ENCODE measurements around the gene EIF4E1B.

Gene EIF4E1B

DNA sequence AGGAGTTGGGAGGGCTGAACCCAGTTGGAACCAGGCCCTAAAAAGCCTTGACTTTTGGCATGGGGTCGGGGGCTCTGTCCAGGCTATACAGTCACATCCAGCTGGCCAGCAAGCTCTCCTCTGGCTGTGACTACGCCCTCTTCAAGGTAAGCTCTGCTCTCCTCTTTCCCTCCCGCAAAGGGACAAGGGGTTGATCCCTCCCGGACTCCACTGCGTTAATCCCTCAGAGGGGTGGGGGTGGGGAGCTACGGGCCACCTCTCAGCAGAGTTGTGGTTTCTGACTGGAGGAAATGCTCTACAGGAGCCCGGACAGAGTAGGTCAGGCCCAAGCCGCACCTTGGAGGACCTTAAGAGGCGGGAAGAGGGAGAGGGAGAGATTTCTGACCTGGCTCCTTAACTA is 13.8 kb downstream of the EIF4E1B start:
- TF ChIP-seq BACH2 (CRISPR knock-in tag; IDR thresholded peaks at IDR 0.05; ENCODE audit: borderline replicate concordance): no peak
- no peak for TF ChIP-seq ZNF565 (CRISPR knock-in tag; conservative IDR thresholded peaks at IDR 0.05; ENCODE audit: low read depth)
- no peak for TF ChIP-seq ZNF70 (CRISPR knock-in tag; IDR thresholded peaks at IDR 0.05)
- no peak for TF ChIP-seq ESRRG (CRISPR knock-in tag; IDR thresholded peaks at IDR 0.05)
- no peak for TF ChIP-seq ISL1 (CRISPR knock-in tag; IDR thresholded peaks at IDR 0.05)
- TF ChIP-seq, protein P1, sequence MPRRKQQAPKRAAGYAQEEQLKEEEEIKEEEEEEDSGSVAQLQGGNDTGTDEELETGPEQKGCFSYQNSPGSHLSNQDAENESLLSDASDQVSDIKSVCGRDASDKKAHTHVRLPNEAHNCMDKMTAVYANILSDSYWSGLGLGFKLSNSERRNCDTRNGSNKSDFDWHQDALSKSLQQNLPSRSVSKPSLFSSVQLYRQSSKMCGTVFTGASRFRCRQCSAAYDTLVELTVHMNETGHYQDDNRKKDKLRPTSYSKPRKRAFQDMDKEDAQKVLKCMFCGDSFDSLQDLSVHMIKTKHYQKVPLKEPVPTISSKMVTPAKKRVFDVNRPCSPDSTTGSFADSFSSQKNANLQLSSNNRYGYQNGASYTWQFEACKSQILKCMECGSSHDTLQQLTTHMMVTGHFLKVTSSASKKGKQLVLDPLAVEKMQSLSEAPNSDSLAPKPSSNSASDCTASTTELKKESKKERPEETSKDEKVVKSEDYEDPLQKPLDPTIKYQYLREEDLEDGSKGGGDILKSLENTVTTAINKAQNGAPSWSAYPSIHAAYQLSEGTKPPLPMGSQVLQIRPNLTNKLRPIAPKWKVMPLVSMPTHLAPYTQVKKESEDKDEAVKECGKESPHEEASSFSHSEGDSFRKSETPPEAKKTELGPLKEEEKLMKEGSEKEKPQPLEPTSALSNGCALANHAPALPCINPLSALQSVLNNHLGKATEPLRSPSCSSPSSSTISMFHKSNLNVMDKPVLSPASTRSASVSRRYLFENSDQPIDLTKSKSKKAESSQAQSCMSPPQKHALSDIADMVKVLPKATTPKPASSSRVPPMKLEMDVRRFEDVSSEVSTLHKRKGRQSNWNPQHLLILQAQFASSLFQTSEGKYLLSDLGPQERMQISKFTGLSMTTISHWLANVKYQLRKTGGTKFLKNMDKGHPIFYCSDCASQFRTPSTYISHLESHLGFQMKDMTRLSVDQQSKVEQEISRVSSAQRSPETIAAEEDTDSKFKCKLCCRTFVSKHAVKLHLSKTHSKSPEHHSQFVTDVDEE (CRISPR knock-in tag; IDR thresholded peaks at IDR 0.05): no peak
- TF ChIP-seq PPARA (CRISPR knock-in tag; IDR thresholded peaks at IDR 0.05; ENCODE audit: borderline replicate concordance): no peak
- no peak for TF ChIP-seq ZNF8 (CRISPR knock-in tag; IDR thresholded peaks at IDR 0.05)
- TF ChIP-seq ARNTL (CRISPR knock-in tag; IDR thresholded peaks at IDR 0.05; ENCODE audit: borderline replicate concordance, low read depth): no peak
- TF ChIP-seq, protein P2, sequence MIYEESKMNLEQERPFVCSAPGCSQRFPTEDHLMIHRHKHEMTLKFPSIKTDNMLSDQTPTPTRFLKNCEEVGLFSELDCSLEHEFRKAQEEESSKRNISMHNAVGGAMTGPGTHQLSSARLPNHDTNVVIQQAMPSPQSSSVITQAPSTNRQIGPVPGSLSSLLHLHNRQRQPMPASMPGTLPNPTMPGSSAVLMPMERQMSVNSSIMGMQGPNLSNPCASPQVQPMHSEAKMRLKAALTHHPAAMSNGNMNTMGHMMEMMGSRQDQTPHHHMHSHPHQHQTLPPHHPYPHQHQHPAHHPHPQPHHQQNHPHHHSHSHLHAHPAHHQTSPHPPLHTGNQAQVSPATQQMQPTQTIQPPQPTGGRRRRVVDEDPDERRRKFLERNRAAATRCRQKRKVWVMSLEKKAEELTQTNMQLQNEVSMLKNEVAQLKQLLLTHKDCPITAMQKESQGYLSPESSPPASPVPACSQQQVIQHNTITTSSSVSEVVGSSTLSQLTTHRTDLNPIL (CRISPR knock-in tag; IDR thresholded peaks at IDR 0.05; ENCODE audit: low read depth): no peak
- TF ChIP-seq RARB (CRISPR knock-in tag; IDR thresholded peaks at IDR 0.05): no peak
- TF ChIP-seq SNAI2 (CRISPR knock-in tag; IDR thresholded peaks at IDR 0.05): no peak
- no peak for TF ChIP-seq TCF4 (CRISPR knock-in tag; IDR thresholded peaks at IDR 0.05; ENCODE audit: borderline replicate concordance)
- TF ChIP-seq CSDC2 (CRISPR knock-in tag; IDR thresholded peaks at IDR 0.05): no peak
- no peak for TF ChIP-seq GLIS3 (CRISPR knock-in tag; IDR thresholded peaks at IDR 0.05)
- TF ChIP-seq ZFP3 (CRISPR knock-in tag; IDR thresholded peaks at IDR 0.05): no peak

DNA sequence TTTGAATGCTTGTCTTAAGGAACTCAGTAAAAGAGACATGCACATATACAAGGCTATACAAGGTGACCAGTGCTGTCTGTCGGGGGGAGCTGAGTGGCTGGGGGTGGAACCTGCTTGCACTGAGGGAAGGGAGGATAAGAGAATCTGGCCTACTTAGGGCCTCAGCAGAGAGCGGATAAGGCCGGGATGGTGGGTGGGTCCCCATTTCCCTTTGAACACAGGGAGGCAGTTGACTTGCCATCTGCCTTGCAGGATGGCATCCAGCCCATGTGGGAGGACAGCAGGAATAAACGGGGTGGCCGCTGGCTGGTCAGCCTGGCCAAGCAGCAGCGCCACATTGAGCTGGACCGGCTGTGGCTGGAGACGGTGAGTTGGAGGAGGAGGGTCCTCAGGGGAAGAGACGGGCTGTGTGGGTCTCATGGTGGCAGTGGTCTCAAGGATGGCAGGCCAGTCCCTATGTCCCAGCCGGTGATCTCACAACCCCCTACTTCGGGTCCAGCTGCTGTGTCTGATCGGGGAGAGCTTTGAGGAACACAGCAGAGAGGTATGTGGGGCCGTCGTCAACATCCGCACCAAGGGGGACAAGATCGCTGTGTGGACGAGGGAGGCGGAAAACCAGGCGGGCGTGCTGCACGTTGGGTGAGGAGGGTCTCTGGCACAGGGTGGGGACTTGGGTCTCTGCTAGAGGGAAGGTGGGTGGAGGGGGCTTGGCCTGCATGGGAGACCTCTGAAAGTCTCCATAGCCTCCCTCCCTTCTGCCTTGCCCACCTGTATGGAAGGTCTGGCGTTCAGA is 14.6 kb downstream of the EIF4E1B start:
- TF ChIP-seq GLIS3 (CRISPR knock-in tag; IDR thresholded peaks at IDR 0.05): no peak
- no peak for TF ChIP-seq ZFP3 (CRISPR knock-in tag; IDR thresholded peaks at IDR 0.05)
- no peak for TF ChIP-seq RARB (CRISPR knock-in tag; IDR thresholded peaks at IDR 0.05)
- TF ChIP-seq ZNF565 (CRISPR knock-in tag; conservative IDR thresholded peaks at IDR 0.05; ENCODE audit: low read depth): no peak
- TF ChIP-seq ISL1 (CRISPR knock-in tag; IDR thresholded peaks at IDR 0.05): no peak
- no peak for TF ChIP-seq ZNF70 (CRISPR knock-in tag; IDR thresholded peaks at IDR 0.05)
- TF ChIP-seq OSR1 (CRISPR knock-in tag; IDR thresholded peaks at IDR 0.05): no peak
- TF ChIP-seq PPARA (CRISPR knock-in tag; IDR thresholded peaks at IDR 0.05; ENCODE audit: borderline replicate concordance): no peak
- no peak for TF ChIP-seq TOX (CRISPR knock-in tag; IDR thresholded peaks at IDR 0.05; ENCODE audit: borderline replicate concordance)
- no peak for TF ChIP-seq SNAI2 (CRISPR knock-in tag; IDR thresholded peaks at IDR 0.05)
- TF ChIP-seq CSDC2 (CRISPR knock-in tag; IDR thresholded peaks at IDR 0.05): no peak
- TF ChIP-seq, protein P3, sequence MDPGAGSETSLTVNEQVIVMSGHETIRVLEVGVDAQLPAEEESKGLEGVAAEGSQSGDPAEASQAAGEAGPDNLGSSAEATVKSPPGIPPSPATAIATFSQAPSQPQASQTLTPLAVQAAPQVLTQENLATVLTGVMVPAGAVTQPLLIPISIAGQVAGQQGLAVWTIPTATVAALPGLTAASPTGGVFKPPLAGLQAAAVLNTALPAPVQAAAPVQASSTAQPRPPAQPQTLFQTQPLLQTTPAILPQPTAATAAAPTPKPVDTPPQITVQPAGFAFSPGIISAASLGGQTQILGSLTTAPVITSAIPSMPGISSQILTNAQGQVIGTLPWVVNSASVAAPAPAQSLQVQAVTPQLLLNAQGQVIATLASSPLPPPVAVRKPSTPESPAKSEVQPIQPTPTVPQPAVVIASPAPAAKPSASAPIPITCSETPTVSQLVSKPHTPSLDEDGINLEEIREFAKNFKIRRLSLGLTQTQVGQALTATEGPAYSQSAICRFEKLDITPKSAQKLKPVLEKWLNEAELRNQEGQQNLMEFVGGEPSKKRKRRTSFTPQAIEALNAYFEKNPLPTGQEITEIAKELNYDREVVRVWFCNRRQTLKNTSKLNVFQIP (CRISPR knock-in tag; IDR thresholded peaks at IDR 0.05; ENCODE audit: borderline replicate concordance, low read depth): no peak
- TF ChIP-seq, protein P2 (CRISPR knock-in tag; IDR thresholded peaks at IDR 0.05; ENCODE audit: low read depth): no peak
- TF ChIP-seq, protein P4, sequence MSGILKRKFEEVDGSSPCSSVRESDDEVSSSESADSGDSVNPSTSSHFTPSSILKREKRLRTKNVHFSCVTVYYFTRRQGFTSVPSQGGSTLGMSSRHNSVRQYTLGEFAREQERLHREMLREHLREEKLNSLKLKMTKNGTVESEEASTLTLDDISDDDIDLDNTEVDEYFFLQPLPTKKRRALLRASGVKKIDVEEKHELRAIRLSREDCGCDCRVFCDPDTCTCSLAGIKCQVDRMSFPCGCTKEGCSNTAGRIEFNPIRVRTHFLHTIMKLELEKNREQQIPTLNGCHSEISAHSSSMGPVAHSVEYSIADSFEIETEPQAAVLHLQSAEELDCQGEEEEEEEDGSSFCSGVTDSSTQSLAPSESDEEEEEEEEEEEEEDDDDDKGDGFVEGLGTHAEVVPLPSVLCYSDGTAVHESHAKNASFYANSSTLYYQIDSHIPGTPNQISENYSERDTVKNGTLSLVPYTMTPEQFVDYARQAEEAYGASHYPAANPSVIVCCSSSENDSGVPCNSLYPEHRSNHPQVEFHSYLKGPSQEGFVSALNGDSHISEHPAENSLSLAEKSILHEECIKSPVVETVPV (CRISPR knock-in tag; IDR thresholded peaks at IDR 0.05): no peak
- TF ChIP-seq, protein P1 (CRISPR knock-in tag; IDR thresholded peaks at IDR 0.05): no peak
- TF ChIP-seq ARNTL (CRISPR knock-in tag; IDR thresholded peaks at IDR 0.05; ENCODE audit: borderline replicate concordance, low read depth): no peak
- no peak for TF ChIP-seq BACH2 (CRISPR knock-in tag; IDR thresholded peaks at IDR 0.05; ENCODE audit: borderline replicate concordance)
- TF ChIP-seq, protein P5, sequence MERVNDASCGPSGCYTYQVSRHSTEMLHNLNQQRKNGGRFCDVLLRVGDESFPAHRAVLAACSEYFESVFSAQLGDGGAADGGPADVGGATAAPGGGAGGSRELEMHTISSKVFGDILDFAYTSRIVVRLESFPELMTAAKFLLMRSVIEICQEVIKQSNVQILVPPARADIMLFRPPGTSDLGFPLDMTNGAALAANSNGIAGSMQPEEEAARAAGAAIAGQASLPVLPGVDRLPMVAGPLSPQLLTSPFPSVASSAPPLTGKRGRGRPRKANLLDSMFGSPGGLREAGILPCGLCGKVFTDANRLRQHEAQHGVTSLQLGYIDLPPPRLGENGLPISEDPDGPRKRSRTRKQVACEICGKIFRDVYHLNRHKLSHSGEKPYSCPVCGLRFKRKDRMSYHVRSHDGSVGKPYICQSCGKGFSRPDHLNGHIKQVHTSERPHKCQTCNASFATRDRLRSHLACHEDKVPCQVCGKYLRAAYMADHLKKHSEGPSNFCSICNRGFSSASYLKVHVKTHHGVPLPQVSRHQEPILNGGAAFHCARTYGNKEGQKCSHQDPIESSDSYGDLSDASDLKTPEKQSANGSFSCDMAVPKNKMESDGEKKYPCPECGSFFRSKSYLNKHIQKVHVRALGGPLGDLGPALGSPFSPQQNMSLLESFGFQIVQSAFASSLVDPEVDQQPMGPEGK (CRISPR knock-in tag; IDR thresholded peaks at IDR 0.05; ENCODE audit: borderline replicate concordance): no peak
- no peak for TF ChIP-seq ESRRG (CRISPR knock-in tag; IDR thresholded peaks at IDR 0.05)
- no peak for TF ChIP-seq ZC3H10 (CRISPR knock-in tag; IDR thresholded peaks at IDR 0.05)
- no peak for ATAC-seq

More for the DNA sequence above, 13.8 kb downstream of the EIF4E1B start:
- ATAC-seq: no peak
